ENCODE results near the gene MBL2.

DNA sequence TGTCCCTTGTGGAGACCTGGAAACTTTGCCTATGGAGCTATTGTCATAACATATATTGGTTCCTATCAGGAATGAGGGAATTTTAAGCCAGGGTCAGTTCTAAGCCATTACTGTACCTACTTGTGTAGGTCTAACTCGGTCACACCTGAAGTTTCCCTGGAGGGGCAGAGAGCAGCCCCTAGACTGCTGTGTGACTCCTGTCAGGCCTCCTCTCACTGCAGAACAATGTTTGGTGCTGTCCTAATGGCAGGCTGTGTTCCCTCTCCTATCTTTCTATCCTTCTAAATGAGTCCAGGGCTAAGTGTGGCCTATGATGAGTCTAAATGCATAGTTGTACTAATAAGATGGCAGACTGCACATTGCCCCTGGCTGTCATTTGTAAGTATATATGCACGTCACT, 14.2 kb downstream of the MBL2 start:
- no peak for TF ChIP-seq TAF1 (IDR thresholded peaks at IDR 0.05; ENCODE audit: borderline replicate concordance, low read depth, low read length)
- no peak for TF ChIP-seq SREBF2 (IDR thresholded peaks at IDR 0.05; ENCODE audit: low read length)
- no peak for TF ChIP-seq SMAD1 (IDR thresholded peaks at IDR 0.05; ENCODE audit: low read depth, partially characterized antibody)
- TF ChIP-seq, protein P1, sequence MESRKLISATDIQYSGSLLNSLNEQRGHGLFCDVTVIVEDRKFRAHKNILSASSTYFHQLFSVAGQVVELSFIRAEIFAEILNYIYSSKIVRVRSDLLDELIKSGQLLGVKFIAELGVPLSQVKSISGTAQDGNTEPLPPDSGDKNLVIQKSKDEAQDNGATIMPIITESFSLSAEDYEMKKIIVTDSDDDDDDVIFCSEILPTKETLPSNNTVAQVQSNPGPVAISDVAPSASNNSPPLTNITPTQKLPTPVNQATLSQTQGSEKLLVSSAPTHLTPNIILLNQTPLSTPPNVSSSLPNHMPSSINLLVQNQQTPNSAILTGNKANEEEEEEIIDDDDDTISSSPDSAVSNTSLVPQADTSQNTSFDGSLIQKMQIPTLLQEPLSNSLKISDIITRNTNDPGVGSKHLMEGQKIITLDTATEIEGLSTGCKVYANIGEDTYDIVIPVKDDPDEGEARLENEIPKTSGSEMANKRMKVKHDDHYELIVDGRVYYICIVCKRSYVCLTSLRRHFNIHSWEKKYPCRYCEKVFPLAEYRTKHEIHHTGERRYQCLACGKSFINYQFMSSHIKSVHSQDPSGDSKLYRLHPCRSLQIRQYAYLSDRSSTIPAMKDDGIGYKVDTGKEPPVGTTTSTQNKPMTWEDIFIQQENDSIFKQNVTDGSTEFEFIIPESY (IDR thresholded peaks at IDR 0.05) = no peak
- TF ChIP-seq NR2C1 (IDR thresholded peaks at IDR 0.05) = no peak
- TF ChIP-seq CHD4 (IDR thresholded peaks at IDR 0.05) = no peak
- TF ChIP-seq CBFB (IDR thresholded peaks at IDR 0.05; ENCODE audit: low read depth) = no peak
- TF ChIP-seq, protein P2, sequence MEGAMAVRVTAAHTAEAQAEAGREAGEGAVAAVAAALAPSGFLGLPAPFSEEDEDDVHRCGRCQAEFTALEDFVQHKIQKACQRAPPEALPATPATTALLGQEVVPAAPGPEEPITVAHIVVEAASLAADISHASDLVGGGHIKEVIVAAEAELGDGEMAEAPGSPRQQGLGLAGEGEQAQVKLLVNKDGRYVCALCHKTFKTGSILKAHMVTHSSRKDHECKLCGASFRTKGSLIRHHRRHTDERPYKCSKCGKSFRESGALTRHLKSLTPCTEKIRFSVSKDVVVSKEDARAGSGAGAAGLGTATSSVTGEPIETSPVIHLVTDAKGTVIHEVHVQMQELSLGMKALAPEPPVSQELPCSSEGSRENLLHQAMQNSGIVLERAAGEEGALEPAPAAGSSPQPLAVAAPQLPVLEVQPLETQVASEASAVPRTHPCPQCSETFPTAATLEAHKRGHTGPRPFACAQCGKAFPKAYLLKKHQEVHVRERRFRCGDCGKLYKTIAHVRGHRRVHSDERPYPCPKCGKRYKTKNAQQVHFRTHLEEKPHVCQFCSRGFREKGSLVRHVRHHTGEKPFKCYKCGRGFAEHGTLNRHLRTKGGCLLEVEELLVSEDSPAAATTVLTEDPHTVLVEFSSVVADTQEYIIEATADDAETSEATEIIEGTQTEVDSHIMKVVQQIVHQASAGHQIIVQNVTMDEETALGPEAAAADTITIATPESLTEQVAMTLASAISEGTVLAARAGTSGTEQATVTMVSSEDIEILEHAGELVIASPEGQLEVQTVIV (IDR thresholded peaks at IDR 0.05; ENCODE audit: borderline replicate concordance, partially characterized antibody) = no peak
- TF ChIP-seq, protein P3, sequence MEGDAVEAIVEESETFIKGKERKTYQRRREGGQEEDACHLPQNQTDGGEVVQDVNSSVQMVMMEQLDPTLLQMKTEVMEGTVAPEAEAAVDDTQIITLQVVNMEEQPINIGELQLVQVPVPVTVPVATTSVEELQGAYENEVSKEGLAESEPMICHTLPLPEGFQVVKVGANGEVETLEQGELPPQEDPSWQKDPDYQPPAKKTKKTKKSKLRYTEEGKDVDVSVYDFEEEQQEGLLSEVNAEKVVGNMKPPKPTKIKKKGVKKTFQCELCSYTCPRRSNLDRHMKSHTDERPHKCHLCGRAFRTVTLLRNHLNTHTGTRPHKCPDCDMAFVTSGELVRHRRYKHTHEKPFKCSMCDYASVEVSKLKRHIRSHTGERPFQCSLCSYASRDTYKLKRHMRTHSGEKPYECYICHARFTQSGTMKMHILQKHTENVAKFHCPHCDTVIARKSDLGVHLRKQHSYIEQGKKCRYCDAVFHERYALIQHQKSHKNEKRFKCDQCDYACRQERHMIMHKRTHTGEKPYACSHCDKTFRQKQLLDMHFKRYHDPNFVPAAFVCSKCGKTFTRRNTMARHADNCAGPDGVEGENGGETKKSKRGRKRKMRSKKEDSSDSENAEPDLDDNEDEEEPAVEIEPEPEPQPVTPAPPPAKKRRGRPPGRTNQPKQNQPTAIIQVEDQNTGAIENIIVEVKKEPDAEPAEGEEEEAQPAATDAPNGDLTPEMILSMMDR (IDR thresholded peaks at IDR 0.05 in 2 of 3, conservative IDR thresholded peaks at IDR 0.05 in 1 of 3; ENCODE audit: control insufficient read depth in 2 of 3, extremely low read depth in 1 of 3, insufficient read depth in 1 of 3, low read depth in 3 of 3, low read length in 3 of 3) = no peak
- no peak for TF ChIP-seq MYC (IDR thresholded peaks at IDR 0.05; ENCODE audit: insufficient read depth, insufficient read length, insufficient replicate concordance, low read length, severe bottlenecking)
- TF ChIP-seq, protein P4, sequence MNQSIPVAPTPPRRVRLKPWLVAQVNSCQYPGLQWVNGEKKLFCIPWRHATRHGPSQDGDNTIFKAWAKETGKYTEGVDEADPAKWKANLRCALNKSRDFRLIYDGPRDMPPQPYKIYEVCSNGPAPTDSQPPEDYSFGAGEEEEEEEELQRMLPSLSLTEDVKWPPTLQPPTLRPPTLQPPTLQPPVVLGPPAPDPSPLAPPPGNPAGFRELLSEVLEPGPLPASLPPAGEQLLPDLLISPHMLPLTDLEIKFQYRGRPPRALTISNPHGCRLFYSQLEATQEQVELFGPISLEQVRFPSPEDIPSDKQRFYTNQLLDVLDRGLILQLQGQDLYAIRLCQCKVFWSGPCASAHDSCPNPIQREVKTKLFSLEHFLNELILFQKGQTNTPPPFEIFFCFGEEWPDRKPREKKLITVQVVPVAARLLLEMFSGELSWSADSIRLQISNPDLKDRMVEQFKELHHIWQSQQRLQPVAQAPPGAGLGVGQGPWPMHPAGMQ (IDR thresholded peaks at IDR 0.05; ENCODE audit: borderline replicate concordance) = no peak
- no peak for TF ChIP-seq MXI1 (IDR thresholded peaks at IDR 0.05; ENCODE audit: low read depth, low read length)
- no peak for TF ChIP-seq POLR2A (IDR thresholded peaks at IDR 0.05; ENCODE audit: low read depth, low read length)

Data from GM12878 (cell line).